ENCODE measurements around the gene SEMA3D. TPM values are rescaled to one million over a fixed set of nuclear protein-coding genes. Genes with fewer than 3 reads are reported as not detected.

The SEMA3D gene
- total RNA-seq, 3 donors from 2014 or later: 3.5 to 7.5 (median 7.0) TPM

- DNase-seq (ENCODE audit: low spot score in 2 of 2): no peak
- Histone ChIP-seq H3K4me3 (no peak overlapping the region), H3K27ac (no peak overlapping the region), H3K27me3 (no peaks in the 10 kb centered on the region), H3K9me3 (no peaks in the 10 kb centered on the region), H3K36me3 (no peaks in the 10 kb centered on the region), H3K4me1 (no peaks in the 10 kb centered on the region)
- no peak for TF ChIP-seq POLR2A (IDR thresholded peaks at IDR 0.05)
- TF ChIP-seq CTCF (IDR thresholded peaks at IDR 0.05): no peak
- TF ChIP-seq POLR2AphosphoS5 (IDR thresholded peaks at IDR 0.05): no peak
- intact Hi-C loops (cut with DNase I; ENCODE audit: low total_unique reads): no loop called here
Measured at GRCh38 chr7:84985073-84985784, 201.6 kb downstream of the SEMA3D start.

- TF ChIP-seq CTCF (IDR thresholded peaks at IDR 0.05): no peak
- no peak for TF ChIP-seq POLR2A (IDR thresholded peaks at IDR 0.05)
- no peak for TF ChIP-seq POLR2AphosphoS5 (IDR thresholded peaks at IDR 0.05)
- Histone ChIP-seq H3K4me3 (no peak overlapping the region), H3K27ac (no peak overlapping the region)
Measured at GRCh38 chr7:84982199-84982598, 204.7 kb downstream of the SEMA3D start.

GRCh38 chr7:84981055-84981976 is 205.5 kb downstream of the SEMA3D start:
- H3K4me3 ChIP-seq: no peak overlapping the region
- intact Hi-C loops (cut with DNase I; ENCODE audit: low total_unique reads): no loop called here
- H3K27ac ChIP-seq: no peak overlapping the region
- no peaks in the 10 kb centered on the region for H3K36me3 ChIP-seq
- no peaks in the 10 kb centered on the region for H3K9me3 ChIP-seq
- no peaks in the 10 kb centered on the region for H3K4me1 ChIP-seq
- TF ChIP-seq POLR2A (IDR thresholded peaks at IDR 0.05): no peak
- no peak for TF ChIP-seq CTCF (IDR thresholded peaks at IDR 0.05)
- TF ChIP-seq POLR2AphosphoS5 (IDR thresholded peaks at IDR 0.05): no peak
- H3K27me3 ChIP-seq: no peaks in the 10 kb centered on the region
- DNase-seq (ENCODE audit: low spot score in 2 of 2): no peak

More at GRCh38 chr7:84982199-84982598, 204.7 kb downstream of the SEMA3D start:
- H3K36me3 ChIP-seq: no peaks in the 10 kb centered on the region
- intact Hi-C loops (cut with DNase I; ENCODE audit: low total_unique reads): no loop called here
- no peaks in the 10 kb centered on the region for H3K9me3 ChIP-seq
- DNase-seq (ENCODE audit: low spot score in 2 of 2): no peak
- H3K4me1 ChIP-seq: no peaks in the 10 kb centered on the region
- H3K27me3 ChIP-seq: no peaks in the 10 kb centered on the region

GRCh38 chr7:84975586-84976185 is 211.2 kb downstream of the SEMA3D start:
- H3K4me3 ChIP-seq: no peak overlapping the region
- H3K27ac ChIP-seq: no peak overlapping the region
- H3K27me3 ChIP-seq: no peaks in the 10 kb centered on the region
- no peaks in the 10 kb centered on the region for H3K36me3 ChIP-seq
- no peaks in the 10 kb centered on the region for H3K4me1 ChIP-seq
- no peaks in the 10 kb centered on the region for H3K9me3 ChIP-seq
- TF ChIP-seq POLR2AphosphoS5 (IDR thresholded peaks at IDR 0.05) (no peak), CTCF (IDR thresholded peaks at IDR 0.05) (no peak), POLR2A (IDR thresholded peaks at IDR 0.05) (no peak)
- intact Hi-C loops (cut with DNase I; ENCODE audit: low total_unique reads): no loop called here
- DNase-seq (ENCODE audit: low spot score in 2 of 2): no peak

Measured in breast epithelium (tissue), 4 donors.